DMS 273 (cell line): ENCODE data around the gene HLX.
A peak's percentile ranks its signal among the peaks of the same experiment; 100 is the strongest.

ENCODE experiments used
- DNase-seq: peaks from one replicate; lab custom pipeline; 2025; ENCODE audit not compliant: unreplicated experiment; lab: John Stamatoyannopoulos, UW

HLX gene, protein sequence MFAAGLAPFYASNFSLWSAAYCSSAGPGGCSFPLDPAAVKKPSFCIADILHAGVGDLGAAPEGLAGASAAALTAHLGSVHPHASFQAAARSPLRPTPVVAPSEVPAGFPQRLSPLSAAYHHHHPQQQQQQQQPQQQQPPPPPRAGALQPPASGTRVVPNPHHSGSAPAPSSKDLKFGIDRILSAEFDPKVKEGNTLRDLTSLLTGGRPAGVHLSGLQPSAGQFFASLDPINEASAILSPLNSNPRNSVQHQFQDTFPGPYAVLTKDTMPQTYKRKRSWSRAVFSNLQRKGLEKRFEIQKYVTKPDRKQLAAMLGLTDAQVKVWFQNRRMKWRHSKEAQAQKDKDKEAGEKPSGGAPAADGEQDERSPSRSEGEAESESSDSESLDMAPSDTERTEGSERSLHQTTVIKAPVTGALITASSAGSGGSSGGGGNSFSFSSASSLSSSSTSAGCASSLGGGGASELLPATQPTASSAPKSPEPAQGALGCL

DNA sequence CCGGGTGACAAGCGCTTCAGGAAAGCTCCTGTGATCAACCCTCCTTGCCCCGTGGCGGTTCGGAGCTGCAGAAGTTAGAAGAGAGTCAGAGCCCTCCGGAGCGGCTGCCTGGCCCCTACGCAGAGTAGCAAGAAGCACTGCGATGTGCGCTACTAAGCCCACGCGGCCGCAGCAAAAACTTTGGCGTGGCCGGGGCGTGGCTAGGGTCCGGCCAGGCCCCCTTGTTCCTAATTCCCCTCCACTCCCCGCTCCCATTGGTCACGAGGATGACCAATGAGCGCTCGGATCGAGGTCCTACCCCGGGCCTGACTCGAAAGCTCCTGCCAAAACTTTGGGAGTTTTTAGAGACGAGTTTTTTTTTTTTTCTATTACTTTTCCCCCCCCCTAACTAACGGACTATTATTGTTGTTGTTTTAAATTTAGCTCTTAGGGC is at the start of gene HLX:
Gene HLX, plus strand, starts transcription at position 368 of the 433 bp plus-strand sequence. CDS start 415 bp downstream, outside the sequence.
- DNase-seq: peak; percentile 97

DNA sequence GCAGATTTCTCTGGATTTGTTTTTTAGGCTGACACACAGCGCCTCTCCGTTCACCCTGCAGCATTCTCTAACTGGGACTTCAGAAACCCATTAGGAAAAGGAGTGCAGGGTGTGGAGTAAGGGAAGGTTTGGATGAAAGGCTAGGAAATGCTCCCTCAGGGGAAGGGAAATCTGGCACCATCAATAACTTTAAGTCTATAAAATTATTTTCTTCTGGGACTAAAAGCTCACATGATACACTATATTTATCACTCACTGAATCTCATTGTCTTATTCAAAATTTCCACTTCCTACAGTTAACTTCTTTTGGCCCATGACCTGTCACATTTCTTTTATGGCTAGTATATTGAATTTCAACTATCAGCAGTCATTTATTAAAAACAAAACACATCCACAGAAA is 45.8 kb upstream of the HLX start:
- DNase-seq: no peak

DNA sequence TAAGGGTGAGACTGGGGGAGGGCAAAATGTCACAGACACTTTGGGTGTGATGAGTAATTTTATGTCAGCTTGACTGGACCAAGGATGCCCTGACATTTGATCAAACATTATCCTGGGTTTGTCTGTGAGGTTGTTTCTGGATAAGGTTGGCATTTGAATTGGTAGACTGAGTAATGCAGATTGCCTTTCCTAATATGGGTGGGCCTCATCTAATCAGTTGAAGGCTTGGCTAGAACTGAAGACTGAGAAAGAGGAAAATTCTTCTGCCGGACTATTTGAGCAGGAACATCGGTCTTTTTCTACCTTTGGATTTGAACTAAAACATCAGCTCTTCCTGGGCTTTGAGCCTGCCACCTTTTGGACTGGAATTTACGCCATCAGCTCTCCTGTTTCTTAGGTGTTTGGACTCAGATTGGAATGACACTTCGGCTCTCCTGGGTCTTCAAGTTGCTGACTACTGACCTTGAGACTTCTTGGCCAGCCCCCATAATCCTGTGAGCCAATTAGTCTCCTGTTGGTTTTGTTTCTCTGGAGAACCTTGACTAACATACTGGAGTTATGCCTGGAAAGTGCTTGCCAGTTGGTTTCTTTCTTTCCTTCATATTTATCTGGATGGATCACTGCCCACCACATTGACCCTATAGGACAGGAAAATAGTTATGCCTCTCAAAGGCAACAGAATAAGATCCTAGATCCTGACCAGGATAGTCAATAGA is 44.9 kb upstream of the HLX start:
- DNase-seq: no peak

DNA sequence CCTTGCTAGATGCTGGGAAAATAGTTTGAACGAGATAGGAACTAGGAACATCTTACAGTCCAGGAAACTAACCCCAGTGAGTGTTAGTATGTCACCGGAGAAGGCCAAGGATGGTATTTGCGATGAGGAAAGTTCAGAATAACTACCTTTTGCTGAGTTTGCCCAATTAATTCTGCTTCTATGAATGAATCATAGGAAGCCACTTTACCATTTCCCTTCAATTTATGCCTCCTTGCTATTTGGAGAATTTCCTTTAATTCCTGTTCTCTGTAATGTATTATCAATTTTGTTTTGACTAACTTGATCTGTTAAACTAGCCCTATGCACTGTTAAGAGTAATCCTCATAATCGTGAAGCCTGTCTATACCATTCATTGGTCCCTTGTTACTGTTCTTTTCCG is 40.7 kb upstream of the HLX start:
- DNase-seq: no peak

DNA sequence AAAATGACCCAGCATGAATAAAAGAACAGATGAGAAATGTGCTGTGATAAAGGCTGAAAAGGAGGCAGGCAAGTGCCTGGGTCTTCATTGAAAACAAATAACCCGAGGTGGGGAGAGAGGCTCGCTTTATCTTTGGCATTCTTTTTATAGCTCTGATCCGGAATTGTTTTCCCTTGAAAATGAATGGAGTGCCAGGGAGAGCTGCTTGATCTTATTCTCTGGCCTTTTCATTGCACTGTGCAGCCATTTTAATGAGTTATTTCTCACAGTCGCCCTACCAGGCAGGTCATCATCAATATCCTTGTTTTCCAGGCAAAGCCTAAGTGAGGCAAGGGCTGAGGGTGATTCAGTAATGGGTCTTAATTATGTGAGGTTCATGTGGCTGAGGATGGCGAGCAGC is 39.8 kb upstream of the HLX start:
- DNase-seq: no peak

DNA sequence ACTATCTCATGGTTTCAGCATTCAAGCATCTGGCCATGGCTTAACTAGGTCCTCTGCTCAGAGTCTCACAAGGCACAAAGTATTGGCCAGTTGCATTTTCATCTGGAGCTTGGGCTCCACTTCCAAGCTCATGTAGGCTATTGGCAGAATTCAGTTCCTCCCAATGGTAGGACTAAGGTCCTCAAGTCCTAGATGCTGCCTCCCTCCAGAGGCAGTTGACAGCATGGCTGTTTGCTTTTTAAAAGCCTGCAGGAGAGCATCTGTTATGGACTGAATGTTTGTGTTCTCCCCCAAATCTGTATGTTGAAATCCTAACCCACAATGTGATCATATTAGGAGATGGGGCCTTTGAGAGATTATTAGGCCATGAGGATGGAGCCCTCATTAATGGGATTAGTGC is 38.0 kb upstream of the HLX start:
- DNase-seq: peak; percentile 37

DNA sequence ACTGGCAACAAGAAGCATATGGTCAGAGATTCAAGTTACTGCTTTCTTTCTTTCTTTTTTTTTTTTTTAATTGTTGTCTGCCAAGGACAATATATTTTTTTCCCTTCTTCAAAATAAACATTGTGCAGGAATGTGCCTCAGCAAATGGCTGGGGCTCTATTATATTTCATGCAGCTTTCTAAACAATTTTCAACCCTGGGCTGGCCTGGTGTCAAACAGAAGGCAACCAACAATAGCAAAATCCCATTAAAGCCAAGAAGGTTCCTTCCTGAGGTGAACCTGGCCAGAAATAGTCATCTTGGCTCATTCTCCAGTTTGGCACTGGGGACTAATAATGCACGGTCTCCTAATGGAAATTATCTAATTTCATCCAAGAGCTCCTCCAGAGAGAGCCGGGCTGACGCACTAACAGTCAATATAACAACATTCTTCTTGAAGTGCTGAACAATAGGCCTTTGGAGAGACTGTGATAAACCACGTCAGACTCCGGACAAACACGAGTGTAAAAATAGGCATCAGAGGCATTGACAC is 35.7 kb upstream of the HLX start:
- no peak for DNase-seq

DNA sequence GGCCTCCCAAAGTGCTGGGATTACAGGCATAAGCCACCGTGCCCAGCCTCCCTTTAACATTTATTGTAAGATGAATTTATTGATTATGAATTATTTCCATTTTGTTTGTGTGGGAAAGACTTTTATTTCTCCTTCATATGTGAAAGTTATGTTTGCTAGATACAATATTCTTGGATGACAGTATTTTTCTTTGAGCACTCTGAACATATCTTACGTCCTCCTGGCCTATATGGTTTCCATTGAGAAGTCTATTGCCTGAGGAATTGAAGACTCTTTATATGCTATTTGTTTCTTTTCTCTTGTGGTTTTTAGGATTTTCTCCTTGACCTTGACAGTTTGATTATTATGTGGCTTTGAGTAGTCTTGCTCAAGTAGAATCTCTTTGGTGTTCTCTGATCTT is 26.8 kb upstream of the HLX start:
- DNase-seq: no peak

DNA sequence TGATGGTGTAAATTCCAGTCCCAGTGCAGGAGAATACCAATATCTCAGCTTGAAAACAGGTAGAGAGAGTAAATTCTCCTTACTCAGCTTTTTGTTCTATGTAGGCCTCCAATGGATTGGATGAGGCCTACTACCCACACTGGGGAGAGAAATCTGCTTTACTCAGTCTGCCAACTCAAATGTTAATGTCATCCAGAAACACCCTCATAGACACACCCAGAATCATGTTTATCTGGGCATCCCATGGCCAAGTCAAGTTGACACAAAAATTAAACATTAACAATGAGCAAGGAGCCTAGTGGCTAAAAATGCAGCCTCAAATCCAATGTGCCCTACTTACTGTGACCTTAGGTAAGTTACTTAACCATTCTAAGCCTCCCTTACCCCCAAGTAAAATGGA is 6.9 kb upstream of the HLX start:
- DNase-seq: no peak

DNA sequence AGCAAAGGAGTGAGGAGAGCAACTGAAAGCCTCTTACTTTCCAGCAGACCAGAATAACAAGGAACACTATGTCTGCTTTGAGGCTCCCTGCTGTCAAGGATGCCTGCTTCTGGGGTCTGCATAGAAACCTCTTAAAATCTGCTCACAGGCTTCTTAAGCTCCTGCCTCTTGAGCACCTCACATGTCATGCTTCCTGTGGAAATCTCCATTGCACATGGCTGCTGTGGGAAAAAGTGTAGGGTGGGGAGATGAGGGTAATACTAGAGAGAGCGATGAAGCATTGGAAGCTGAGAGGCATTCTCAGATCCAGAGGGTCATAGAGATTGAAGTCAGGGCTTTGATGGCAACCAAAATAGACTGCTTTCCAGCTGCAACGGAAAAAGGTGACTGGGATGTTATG is 6.2 kb upstream of the HLX start:
- DNase-seq: no peak

DNA sequence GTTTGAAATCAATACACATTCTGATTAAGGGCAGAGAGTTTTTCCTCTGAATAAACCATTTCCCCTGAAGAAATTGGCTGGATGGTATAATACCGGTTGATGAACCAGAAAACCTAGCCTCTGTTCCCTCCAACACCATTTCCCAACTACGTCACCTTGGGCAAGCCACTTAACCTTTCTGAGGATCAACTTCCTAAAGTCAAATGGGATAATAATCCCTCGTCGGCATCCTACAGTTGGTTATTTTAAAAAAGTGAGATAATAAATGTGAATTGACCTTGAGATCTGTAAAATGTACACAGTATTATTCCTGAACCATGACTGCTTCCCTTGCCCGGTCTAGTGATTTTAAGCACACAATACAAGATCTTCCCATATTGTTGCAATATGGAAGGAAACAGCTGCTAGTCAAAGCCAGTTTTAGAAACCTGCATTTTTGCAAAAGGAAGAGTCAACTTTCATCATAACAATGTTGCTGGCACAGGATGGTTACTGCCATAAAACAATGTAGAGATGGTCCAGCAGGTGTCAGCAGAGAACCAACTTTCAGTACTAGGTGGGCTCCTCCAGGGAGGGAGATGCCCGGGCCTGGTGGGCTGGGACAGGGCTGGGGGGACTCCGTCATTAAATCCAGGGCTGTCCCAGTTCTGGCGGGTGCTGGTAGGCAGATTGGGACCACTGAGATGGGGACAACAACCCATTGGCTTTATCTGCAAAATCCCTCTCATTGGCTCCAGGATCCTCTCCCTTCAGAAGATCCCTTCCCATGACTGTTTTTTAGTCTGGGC is 5.2 kb upstream of the HLX start:
- peak; percentile 78 for DNase-seq

DNA sequence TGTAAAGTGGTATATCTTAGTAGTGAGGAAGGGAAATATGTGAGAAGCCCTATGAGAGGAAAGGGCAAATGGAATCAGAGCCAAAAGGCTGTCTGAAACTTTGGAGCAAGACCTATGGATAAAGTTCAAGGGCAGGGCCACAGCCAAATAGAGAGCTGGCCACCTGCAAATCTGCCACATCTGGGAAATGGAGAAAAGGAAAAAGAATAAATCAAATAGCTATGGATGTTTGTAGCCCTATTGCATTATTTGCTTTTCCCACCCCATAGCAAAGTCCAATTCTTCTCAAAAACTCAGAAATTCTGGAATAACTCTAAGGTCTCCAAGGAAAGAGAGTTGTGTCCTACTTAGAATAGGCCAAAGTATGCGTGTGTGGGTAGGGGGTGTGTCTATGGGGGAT is 4.0 kb upstream of the HLX start:
- no peak for DNase-seq

DNA sequence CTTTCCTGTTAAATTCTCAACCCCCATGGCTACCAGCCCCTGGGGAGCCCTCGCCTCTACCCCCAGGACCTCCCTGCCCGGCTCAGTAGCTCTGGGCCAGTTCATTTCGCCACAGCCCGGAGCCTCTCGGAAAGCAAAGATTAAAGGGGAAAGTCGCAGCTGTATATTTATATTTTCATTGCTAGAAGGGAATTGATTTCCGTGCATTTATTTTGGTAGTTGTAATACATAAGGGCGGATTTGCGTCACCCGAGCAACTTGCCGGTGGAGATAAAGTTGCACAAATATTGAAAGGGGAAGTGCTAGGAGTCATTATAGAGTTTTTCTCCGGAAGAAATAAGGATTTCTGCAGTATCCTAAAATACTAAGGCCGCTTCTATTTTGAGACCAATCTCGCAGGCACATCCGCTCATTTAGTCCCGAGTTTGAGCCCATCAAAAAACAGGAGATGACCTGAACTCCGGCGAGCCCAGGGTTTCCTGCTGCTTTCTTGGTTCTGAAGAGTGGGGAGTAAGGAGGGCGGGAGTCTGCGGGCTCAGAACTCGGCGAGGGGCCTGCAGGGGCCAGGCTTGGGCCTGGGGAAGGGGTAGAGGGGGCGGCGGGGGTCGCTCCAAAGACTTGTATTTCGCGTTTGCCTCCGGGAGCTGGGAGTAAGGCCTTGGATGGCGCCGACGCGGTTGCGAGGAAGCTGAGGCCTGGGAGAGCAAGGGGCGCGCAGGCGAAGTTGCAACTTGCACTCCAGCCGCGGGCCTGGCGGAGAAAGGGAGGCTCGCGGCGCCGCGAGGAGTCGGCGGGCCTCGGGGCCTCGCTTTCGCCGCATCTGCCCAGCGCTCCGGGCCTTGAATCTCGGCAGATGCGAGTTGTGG is 2.5 kb upstream of the HLX start:
- no peak for DNase-seq

DNA sequence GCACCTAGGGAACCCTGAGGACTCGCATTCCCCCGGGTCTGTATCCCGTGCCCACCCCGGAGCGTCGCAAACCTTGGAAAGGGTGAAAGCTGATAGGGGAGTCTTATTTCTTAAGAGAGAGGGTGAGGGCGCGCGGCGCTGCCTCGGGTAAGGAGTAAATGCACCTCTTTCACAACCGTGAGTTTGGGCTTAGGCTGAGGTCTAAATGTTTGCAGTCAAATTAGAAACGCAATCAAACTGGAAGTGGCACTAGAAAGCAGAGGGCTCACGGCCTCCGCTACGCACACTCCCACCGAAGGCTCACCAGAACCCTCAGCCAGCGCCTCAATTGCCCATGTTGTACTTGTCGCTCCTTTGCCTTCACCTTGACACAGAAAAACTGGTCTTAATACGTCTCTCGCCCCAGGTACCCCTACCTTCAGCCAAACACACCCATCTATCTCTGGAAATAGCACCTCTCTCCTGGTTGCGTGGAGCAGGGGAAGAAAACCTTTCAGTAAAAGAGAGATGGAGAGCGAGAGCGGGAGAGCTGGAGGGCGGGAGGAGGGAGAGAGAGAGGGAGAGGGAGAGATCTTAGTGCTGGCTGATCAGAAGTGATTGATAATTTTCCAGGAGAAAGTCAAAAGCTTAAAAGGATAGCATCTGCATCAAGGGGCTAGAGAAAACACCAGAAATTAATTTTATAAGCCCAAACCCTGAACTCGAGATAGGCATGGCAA is 1.7 kb upstream of the HLX start:
- DNase-seq: no peak

DNA sequence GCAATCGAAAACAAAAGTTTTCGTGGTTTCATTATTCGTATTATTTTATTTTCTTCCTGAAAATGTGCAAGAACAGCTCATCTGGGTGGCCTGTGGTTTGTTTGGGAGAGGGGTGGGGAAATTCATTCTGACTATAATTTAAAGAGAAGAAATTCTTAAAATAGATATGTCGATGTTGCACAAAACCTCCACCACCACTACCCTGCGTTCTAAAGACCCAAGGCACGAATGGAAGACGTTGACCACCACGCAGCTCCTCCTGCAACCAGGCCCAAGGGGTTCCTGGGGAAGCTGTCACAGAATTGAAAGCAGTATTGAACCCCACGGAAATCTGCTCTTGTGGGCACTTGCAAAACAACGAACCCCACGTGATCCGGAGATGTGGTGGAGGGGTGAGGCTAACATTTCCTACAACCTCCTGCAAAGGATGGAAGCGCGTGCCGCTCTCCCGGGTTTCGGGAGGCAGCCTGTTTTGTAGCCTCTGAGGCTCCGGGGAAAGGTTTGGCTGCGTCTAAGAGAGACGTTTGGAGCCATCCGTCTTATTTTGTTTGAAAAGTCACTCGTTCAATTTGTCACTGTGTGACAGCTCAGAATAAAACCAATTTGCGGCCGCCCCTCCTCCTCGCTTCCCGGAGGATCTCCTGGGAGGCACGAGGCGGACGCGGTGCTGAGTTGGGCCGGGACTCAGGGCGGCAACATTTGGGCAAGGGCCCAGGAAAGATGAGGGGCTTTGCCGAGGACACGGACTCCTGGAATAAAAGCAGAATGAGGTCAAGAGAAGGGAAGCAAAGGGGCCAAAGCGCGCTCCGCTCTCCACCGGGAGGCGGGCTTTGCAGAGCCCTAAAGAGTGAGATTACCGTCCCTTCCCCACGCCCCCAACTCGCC is 810 bp upstream of the HLX start:
- DNase-seq: no peak

DNA sequence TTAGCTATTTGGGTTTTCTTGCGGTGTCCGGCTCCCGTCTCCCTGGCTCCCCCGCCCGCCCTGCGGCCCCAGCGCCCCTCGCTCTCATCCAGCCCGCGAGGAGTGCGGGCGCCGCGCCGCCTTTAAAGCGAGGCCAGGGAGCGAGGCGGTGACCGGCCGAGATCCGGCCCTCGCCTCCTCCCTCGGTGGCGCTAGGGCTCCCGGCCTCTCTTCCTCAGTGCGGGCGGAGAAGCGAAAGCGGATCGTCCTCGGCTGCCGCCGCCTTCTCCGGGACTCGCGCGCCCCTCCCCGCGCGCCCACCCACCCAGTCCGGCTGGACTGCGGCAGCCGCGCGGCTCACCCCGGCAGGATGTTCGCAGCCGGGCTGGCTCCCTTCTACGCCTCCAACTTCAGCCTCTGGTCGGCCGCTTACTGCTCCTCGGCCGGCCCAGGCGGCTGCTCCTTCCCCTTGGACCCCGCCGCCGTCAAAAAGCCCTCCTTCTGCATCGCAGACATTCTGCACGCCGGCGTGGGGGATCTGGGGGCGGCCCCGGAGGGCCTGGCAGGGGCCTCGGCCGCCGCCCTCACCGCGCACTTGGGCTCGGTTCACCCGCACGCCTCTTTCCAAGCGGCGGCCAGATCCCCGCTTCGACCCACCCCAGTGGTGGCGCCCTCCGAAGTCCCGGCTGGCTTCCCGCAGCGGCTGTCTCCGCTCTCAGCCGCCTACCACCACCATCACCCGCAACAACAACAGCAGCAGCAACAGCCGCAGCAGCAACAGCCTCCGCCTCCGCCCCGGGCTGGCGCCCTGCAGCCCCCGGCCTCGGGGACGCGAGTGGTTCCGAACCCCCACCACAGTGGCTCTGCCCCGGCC is 492 bp downstream of the HLX start:
- DNase-seq: peak; percentile 91

DNA sequence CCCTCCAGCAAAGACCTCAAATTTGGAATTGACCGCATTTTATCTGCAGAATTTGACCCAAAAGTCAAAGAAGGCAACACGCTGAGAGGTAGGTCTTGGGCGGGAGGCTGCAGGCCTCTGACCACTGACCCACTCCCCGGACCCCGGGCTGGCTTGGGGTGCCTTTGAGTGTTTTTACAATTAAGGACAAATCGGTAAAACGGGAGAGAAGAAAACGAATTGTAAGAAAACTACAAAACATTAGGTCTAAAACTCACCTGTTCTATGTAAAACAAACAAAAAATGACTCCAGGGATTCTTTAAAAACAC is 1.1 kb downstream of the HLX start:
- no peak for DNase-seq
